GM10248 (cell line): ENCODE data around the gene SNAPC4.
"Not testable (repeated sequence)": the region's sequence is repeated elsewhere in the genome, so short reads cannot be mapped to it uniquely, and the experiment has no call there.

Source experiments
- CTCF ChIA-PET: fragments of 300-600 bp; sonication (Branson Sonifier 250); formaldehyde crosslinking; extraction: SDS; loops from one replicate; lab custom pipeline; 2021; ENCODE audit warnings: antibody characterized with exemption; lab: Yijun Ruan, JAX
- POLR2A ChIA-PET: fragments of 350-650 bp; sonication (Branson Sonifier 250); formaldehyde crosslinking; extraction: SDS; loops from one replicate; lab custom pipeline; 2020; ENCODE audit warnings: antibody characterized with exemption; lab: Yijun Ruan, JAX
- DNase-seq: peaks from one replicate; pipeline ENCODE4 v3.0.0; 2012; ENCODE audit errors: extremely low spot score
- CTCF ChIP-seq: IDR thresholded peaks from 2 replicates; pipeline ENCODE4 v1.5.1; 2012; ENCODE audit warnings: mild to moderate bottlenecking, low read depth; ENCODE audit errors: extremely low read depth, missing control alignments, control extremely low read depth

SNAPC4 gene

GRCh38 chr9:136355616-136356557, 44.1 kb downstream of the SNAPC4 start:
- POLR2A ChIA-PET = no interaction called here
- DNase-seq = no peak

GRCh38 chr9:136354592-136355085, 45.3 kb downstream of the SNAPC4 start:
- DNase-seq = no peak
- CTCF ChIA-PET = interaction anchor here (1.1 to 1.5 kb wide), 2 partner anchors 9 to 11 kb away, joined by 3 to 10 read pairs; partner anchors contain the start of gene DNLZ
- TF ChIP-seq CTCF = no peak
- POLR2A ChIA-PET = no interaction called here

More at GRCh38 chr9:136355616-136356557, 44.1 kb downstream of the SNAPC4 start:
- no peak for TF ChIP-seq CTCF
- CTCF ChIA-PET = no interaction called here

GRCh38 chr9:136353757-136354488, 46.0 kb downstream of the SNAPC4 start:
- ChIA-PET CTCF (interaction anchor here (1.1 to 1.5 kb wide), 2 partner anchors 9 to 12 kb away, joined by 3 to 10 read pairs; partner anchors contain the start of gene DNLZ), POLR2A (interaction anchor here (0.5 kb wide), 1 partner anchor 373 kb away, joined by 6 read pairs; no protein-coding TSS in a partner anchor)
- DNase-seq = no peak
- TF ChIP-seq CTCF = no peak

GRCh38 chr9:136353088-136353487, 46.9 kb downstream of the SNAPC4 start:
- ChIA-PET POLR2A (no interaction called here), CTCF (interaction anchor here (1.5 kb wide), 1 partner anchor 10 kb away, joined by 10 read pairs; the partner anchor contains the start of gene DNLZ)
- TF ChIP-seq CTCF = no peak
- DNase-seq = no peak

- no peak for DNase-seq
- POLR2A ChIA-PET = no interaction called here
- CTCF ChIA-PET = no interaction called here
- no peak for TF ChIP-seq CTCF
Observed at GRCh38 chr9:136352682-136353081, 47.3 kb downstream of the SNAPC4 start.

GRCh38 chr9:136351868-136352267, 48.1 kb downstream of the SNAPC4 start:
- POLR2A ChIA-PET, CTCF ChIA-PET, DNase-seq: not testable (repeated sequence)
